Esophagus muscularis mucosa (tissue), 4 donors: Measurements from ENCODE around the gene PAQR9. TPM values are rescaled to one million over a fixed set of nuclear protein-coding genes. Genes with fewer than 3 reads are reported as not detected.

ENCODE experiments used
- DNase-seq: peaks from one replicate; pipeline ENCODE4 v3.0.0-alpha.2; 2017; ENCODE audit errors: extremely low spot score
- H3K27ac ChIP-seq, 4 donors: fragments of 200-600 bp; sonication (generic); replicated peaks in 1 of 4; 1 replicate in 3 of 4; 2 replicates in 1 of 4; pipeline ENCODE4 v1.5.1; 2016 to 2019; ENCODE audit warnings: mild to moderate bottlenecking in 1 of 4
- H3K27me3 ChIP-seq, 4 donors: fragments of 200-600 bp; sonication (generic); one replicate each; pipeline versions ENCODE4 v1.5.1 to v1.6.0; 2016 to 2019
- H3K36me3 ChIP-seq, 4 donors: fragments of 200-600 bp; sonication (generic); one replicate each; pipeline ENCODE4 v1.5.1; 2016 to 2019
- H3K4me1 ChIP-seq, 4 donors: fragments of 200-600 bp; sonication (generic); one replicate each; pipeline ENCODE4 v1.5.1; 2016 to 2019
- H3K4me3 ChIP-seq, 4 donors: fragments of 200-600 bp; sonication (generic); 1 replicate in 2 of 4; 2 replicates in 2 of 4; pipeline ENCODE4 v1.5.1; 2016 to 2019; ENCODE audit warnings: mild to moderate bottlenecking in 4 of 4, moderate library complexity in 1 of 4
- H3K9me3 ChIP-seq, 4 donors: fragments of 200-600 bp; sonication (generic); 1 replicate in 3 of 4; 2 replicates in 1 of 4; pipeline ENCODE4 v1.5.1; 2016 to 2019
- CTCF ChIP-seq, 3 experiments: fragments of 200-600 bp in 2 of 3; fragments of 450-650 bp in 1 of 3; sonication (generic) in 2 of 3; IDR thresholded peaks; one replicate each; pipeline ENCODE4 v1.5.1; 2017 to 2019; ENCODE audit warnings: antibody characterized with exemption in 3 of 3, mild to moderate bottlenecking in 2 of 3, moderate library complexity in 1 of 3
- EP300 ChIP-seq: sonication (generic); formaldehyde crosslinking; IDR thresholded peaks from one replicate; pipeline ENCODE4 v1.6.1; 2017; ENCODE audit warnings: antibody characterized with exemption
- POLR2A ChIP-seq: fragments of 450-650 bp; IDR thresholded peaks from one replicate; pipeline ENCODE4 v1.6.1; 2017; ENCODE audit warnings: antibody characterized with exemption, moderate library complexity, mild to moderate bottlenecking, low read depth
- POLR2AphosphoS5 ChIP-seq, 2 donors: sonication (generic); formaldehyde crosslinking; IDR thresholded peaks; one replicate each; pipeline ENCODE4 v1.6.1; 2017; ENCODE audit warnings: antibody characterized with exemption in 2 of 2
- WGBS: methylation state at CpG from one replicate; pipeline ENCODE4 v1.1.5; 2018; 5-methylcytosine and 5-hydroxymethylcytosine counted together
- intact Hi-C: fragments of 100-400 bp; cut with DNase I; formaldehyde crosslinking; loops from one replicate; pipeline ENCODE4 v1.15.1; 2023
- total RNA-seq, 4 donors: library from RNA; depleted of rRNA; stranded (reverse); fragments of >200 nt; gene quantifications; one replicate each; pipeline versions ENCODE4 v1.1.0 to v1.2.1, GENCODE V29; 2016

The PAQR9 gene
- total RNA-seq, 4 donors from 2014 or later: not detected

DNA sequence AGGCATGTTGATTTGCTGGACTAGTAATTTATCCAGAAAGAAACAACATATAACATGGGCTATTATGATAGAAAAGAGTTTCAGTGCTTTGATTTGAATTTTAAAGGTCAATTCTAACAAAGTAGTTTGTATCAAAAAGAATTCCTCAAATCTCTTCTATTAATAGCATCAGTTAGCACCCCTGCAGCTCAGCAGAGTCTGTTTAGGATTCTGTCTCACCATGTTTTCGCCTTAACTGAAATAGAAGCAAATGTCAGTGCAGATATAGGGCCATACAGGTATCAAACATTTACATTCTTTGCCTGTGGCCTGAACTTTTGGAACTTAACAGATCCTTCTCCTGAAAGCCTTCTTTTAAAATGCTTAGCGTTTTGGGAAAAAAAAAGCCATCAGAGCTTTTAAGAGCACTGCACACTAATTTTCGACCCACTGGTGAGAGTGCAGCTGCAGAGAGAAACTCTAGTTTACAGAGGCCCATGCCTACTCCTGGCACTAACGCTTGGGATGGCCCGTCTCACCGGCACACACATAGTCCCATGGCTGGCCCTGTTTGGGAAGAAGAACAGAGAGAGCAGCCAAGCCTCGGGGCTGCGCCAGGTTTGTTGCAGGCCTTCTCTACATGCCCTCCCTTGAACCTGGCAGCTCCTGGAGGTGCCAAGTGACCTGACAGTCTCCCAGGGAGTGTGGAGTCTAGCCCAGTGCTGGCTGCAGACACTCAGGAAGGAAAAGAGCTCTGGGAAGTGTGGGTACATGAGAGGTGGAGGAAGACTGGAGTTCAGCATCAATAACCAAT is 9.9 kb upstream of the PAQR9 start:
- H3K27ac ChIP-seq: no peak overlapping the region
- no peak overlapping the region for H3K4me3 ChIP-seq
- peaks cover 8 to 20% (median 15%) of the 10 kb centered on the region in 4 donors for H3K4me1 ChIP-seq
- intact Hi-C loops: no loop called here
- H3K27me3 ChIP-seq: no peaks in the 10 kb centered on the region
- no peak for DNase-seq
- TF ChIP-seq EP300 (no peak), CTCF (IDR thresholded peaks at IDR 0.05) (no peak), POLR2AphosphoS5 (IDR thresholded peaks at IDR 0.05) (no peak), POLR2A (no peak)
- H3K9me3 ChIP-seq: no peaks in the 10 kb centered on the region
- no peaks in the 10 kb centered on the region for H3K36me3 ChIP-seq
- 76% methylated on average over 7 of the region's 8 CpGs for WGBS

GRCh38 chr3:142972092-142972753 is 8.7 kb upstream of the PAQR9 start:
- intact Hi-C loops: no loop called here
- Histone ChIP-seq H3K27ac (no peak overlapping the region), H3K4me1 (peaks cover 8 to 19% (median 14%) of the 10 kb centered on the region in 4 donors), H3K27me3 (no peaks in the 10 kb centered on the region), H3K4me3 (no peak overlapping the region), H3K36me3 (no peaks in the 10 kb centered on the region), H3K9me3 (no peaks in the 10 kb centered on the region)
- WGBS: 87% methylated on average over 7 of the region's 7 CpGs
- no peak for TF ChIP-seq EP300
- TF ChIP-seq CTCF (IDR thresholded peaks at IDR 0.05): no peak
- TF ChIP-seq POLR2A: no peak
- TF ChIP-seq POLR2AphosphoS5 (IDR thresholded peaks at IDR 0.05): no peak
- no peak for DNase-seq

DNA sequence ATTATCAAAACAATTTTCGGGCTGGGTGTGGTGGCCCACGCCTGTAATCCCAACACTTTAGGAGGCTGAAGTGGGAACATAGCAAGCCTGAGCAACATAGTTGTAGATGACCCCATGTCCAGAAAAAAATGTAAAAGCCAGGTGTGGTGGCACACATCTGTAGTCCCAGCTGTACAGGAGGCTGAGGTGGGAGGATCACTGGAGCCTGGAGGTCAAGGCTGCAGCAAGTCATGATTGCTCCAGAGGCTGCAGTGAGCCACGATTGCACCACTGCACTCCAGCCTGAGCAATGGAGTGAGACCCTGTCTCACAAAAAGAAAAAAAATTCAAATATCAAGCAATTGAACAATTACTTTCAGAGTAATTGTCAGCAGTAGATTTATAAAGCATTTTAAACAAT is 8.0 kb upstream of the PAQR9 start:
- TF ChIP-seq CTCF (IDR thresholded peaks at IDR 0.05) (no peak), POLR2AphosphoS5 (IDR thresholded peaks at IDR 0.05) (no peak), EP300 (no peak), POLR2A (no peak)
- WGBS: 91% methylated on average over 3 of the region's 3 CpGs

GRCh38 chr3:142968319-142969025 is 5.0 kb upstream of the PAQR9 start:
- TF ChIP-seq CTCF (IDR thresholded peaks at IDR 0.05) (no peak), POLR2A (no peak)
- intact Hi-C loops: no loop called here
- H3K4me3 ChIP-seq: no peak overlapping the region
- 83% methylated on average over 4 of the region's 4 CpGs for WGBS
- H3K4me1 ChIP-seq: peaks cover 3 to 17% (median 9%) of the 10 kb centered on the region in 4 donors
- no peaks in the 10 kb centered on the region for H3K9me3 ChIP-seq
- no peak for DNase-seq
- H3K27ac ChIP-seq: no peak overlapping the region
- H3K36me3 ChIP-seq: no peaks in the 10 kb centered on the region
- H3K27me3 ChIP-seq: peaks cover 0 to 13% (median 11%) of the 10 kb centered on the region in 4 donors

More for the DNA sequence above, 8.0 kb upstream of the PAQR9 start:
- Histone ChIP-seq H3K27me3 (no peaks in the 10 kb centered on the region), H3K4me3 (no peak overlapping the region), H3K4me1 (peaks cover 3 to 11% (median 7%) of the 10 kb centered on the region in 4 donors), H3K36me3 (no peaks in the 10 kb centered on the region), H3K9me3 (no peaks in the 10 kb centered on the region), H3K27ac (no peak overlapping the region)
- intact Hi-C loops: no loop called here
- DNase-seq: no peak
